Neutrophil (primary cell): ENCODE measurements around the gene ZNF541.
"Not testable (repeated sequence)": the region's sequence is repeated elsewhere in the genome, so short reads cannot be mapped to it uniquely, and the experiment has no call there.

Experiments
- H3K27ac ChIP-seq: fragments of 200-600 bp; sonication (generic); 2 replicates; pipeline ENCODE4 v1.5.1; 2016; ENCODE audit warnings: mild to moderate bottlenecking, moderate library complexity
- H3K27me3 ChIP-seq: fragments of 200-600 bp; sonication (generic); 2 replicates; pipeline ENCODE4 v1.6.0; 2016; ENCODE audit warnings: mild to moderate bottlenecking
- H3K36me3 ChIP-seq: fragments of 200-600 bp; sonication (generic); 2 replicates; pipeline ENCODE4 v1.5.1; 2017
- H3K4me1 ChIP-seq, 2 experiments: fragments of 200-600 bp in 1 of 2; sonication (generic) in 1 of 2; 1 replicate in 1 of 2; 2 replicates in 1 of 2; pipeline versions ENCODE4 v1.5.1 to v1.6.1; 2013 to 2016; ENCODE audit warnings: low read depth in 1 of 2, low read length in 1 of 2, mild to moderate bottlenecking in 1 of 2, moderate library complexity in 1 of 2; ENCODE audit not compliant: control insufficient read depth in 1 of 2, insufficient read depth in 1 of 2
- H3K4me3 ChIP-seq, 2 experiments: fragments of 200-600 bp in 1 of 2; sonication (generic) in 1 of 2; 1 replicate in 1 of 2; 2 replicates in 1 of 2; pipeline ENCODE4 v1.5.1; 2013 to 2016; ENCODE audit warnings: low read depth in 1 of 2, low read length in 1 of 2, mild to moderate bottlenecking in 1 of 2, moderate library complexity in 1 of 2
- H3K9me3 ChIP-seq: fragments of 200-600 bp; sonication (generic); 2 replicates; pipeline ENCODE4 v1.5.1; 2016
- TF ChIP-seq, protein P1 (sequence below): fragments of 200-600 bp; sonication (generic); IDR thresholded peaks from 2 replicates; pipeline ENCODE4 v1.5.1; 2016; ENCODE audit warnings: antibody characterized with exemption

ZNF541 gene

GRCh38 chr19:47595944-47596343 is 23.0 kb upstream of the ZNF541 start:
- TF ChIP-seq, protein P1, sequence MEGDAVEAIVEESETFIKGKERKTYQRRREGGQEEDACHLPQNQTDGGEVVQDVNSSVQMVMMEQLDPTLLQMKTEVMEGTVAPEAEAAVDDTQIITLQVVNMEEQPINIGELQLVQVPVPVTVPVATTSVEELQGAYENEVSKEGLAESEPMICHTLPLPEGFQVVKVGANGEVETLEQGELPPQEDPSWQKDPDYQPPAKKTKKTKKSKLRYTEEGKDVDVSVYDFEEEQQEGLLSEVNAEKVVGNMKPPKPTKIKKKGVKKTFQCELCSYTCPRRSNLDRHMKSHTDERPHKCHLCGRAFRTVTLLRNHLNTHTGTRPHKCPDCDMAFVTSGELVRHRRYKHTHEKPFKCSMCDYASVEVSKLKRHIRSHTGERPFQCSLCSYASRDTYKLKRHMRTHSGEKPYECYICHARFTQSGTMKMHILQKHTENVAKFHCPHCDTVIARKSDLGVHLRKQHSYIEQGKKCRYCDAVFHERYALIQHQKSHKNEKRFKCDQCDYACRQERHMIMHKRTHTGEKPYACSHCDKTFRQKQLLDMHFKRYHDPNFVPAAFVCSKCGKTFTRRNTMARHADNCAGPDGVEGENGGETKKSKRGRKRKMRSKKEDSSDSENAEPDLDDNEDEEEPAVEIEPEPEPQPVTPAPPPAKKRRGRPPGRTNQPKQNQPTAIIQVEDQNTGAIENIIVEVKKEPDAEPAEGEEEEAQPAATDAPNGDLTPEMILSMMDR: no peak
- H3K9me3 ChIP-seq: no peaks in the 10 kb centered on the region
- H3K27me3 ChIP-seq: peaks cover 31% of the 10 kb centered on the region
- H3K4me1 ChIP-seq: peaks cover 37 to 38% of the 10 kb centered on the region in 2 experiments
- H3K36me3 ChIP-seq: no peaks in the 10 kb centered on the region
- peak overlapping the region; percentile 87 for H3K27ac ChIP-seq
- H3K4me3 ChIP-seq: peak overlapping the region in 1 of 2 experiments; percentile 20

DNA sequence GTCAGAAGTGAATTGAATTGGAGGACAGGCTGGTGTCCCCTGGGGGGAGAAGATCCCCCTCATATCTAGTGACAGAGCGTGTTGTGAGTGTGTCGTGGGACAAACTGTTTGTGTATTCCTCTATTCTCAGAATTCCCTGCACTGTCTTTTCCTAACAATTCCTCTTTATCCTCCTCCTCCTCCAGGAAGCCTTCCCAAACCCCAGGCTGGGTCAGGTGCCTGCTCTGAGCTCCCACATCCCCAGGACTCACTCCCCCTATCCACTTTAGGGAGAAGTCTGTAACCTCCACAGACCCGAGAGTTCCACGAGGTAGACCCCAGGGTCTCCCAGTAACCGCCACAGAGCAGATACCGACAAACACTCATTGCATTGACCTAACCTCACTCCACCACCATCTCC is 20.9 kb upstream of the ZNF541 start:
- peaks cover 24% of the 10 kb centered on the region in 2 experiments for H3K4me1 ChIP-seq

DNA sequence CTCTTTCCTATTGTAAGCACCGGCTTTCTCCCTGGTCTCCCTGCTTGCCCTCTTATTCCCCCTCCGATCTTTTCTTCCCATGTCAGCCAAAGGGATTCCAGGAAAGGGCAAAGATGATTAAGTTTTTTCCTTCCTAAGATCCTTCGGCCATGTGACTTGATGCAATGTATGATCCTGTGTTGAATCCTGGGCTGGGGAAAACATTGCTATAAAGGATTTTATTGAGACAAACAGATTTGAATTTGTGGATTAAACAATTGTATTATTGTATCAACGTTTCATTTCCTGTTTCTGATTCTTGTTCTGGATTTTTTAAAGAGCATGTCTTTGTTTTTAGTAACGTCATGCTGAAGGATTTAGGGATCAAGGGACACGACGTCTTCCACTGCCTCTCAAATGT is 16.9 kb upstream of the ZNF541 start:
- Histone ChIP-seq H3K9me3 (no peaks in the 10 kb centered on the region), H3K27me3 (peaks cover 31% of the 10 kb centered on the region), H3K36me3 (no peaks in the 10 kb centered on the region), H3K4me1 (no peaks in the 10 kb centered on the region), H3K27ac (no peak overlapping the region), H3K4me3 (no peak overlapping the region)
- TF ChIP-seq, protein P1: no peak

More for the DNA sequence above, 20.9 kb upstream of the ZNF541 start:
- Histone ChIP-seq H3K27ac (no peak overlapping the region), H3K9me3 (no peaks in the 10 kb centered on the region), H3K27me3 (peaks cover 39% of the 10 kb centered on the region), H3K36me3 (no peaks in the 10 kb centered on the region), H3K4me3 (no peak overlapping the region)
- TF ChIP-seq, protein P1: no peak

DNA sequence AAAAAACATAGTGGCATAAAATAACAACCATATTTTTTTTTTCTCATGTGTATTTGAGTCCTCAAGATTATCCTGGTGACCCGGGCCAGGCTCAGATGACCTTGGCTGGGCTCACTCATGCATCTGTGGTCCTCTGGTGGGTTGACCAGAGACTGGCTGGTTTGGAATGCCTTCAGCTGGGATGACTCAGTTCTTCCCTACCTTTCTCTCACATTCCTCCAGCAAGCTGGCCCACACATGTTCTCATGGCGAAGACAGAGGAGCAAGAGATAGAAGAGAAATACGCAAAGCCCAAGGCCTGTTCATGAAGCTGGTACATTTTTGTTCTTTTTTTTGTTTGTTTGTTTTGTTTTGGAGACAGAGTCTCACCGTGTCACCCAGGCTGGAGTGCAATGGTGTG is 14.3 kb upstream of the ZNF541 start:
- H3K4me1 ChIP-seq: no peaks in the 10 kb centered on the region
- TF ChIP-seq, protein P1: no peak
- no peak overlapping the region for H3K27ac ChIP-seq
- no peaks in the 10 kb centered on the region for H3K36me3 ChIP-seq
- no peak overlapping the region for H3K4me3 ChIP-seq
- H3K27me3 ChIP-seq: peaks cover 34% of the 10 kb centered on the region
- H3K9me3 ChIP-seq: no peaks in the 10 kb centered on the region

DNA sequence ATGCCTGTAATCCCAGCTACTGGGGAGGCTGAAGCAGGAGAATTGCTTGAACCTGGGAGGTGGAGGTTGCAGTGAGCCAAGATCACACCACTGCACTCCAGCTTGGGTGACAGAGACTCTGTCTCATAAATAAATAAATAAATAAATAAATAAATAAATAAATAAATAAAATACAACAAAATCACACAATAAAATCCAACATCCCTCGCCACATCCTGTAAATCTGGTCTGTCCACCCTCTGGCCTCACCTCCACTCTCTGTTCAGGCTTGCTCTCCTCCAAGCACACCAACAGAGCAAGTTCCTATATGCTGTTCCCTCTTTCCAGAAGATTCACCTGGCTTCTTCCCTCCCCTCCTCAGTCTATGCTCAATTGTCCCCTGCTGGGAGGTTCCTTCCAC is 10.2 kb upstream of the ZNF541 start:
- H3K9me3 ChIP-seq, H3K27ac ChIP-seq, H3K36me3 ChIP-seq, H3K4me3 ChIP-seq, H3K4me1 ChIP-seq: not testable (repeated sequence)
- H3K27me3 ChIP-seq: peaks cover 24% of the 10 kb centered on the region

- Histone ChIP-seq H3K27me3 (peaks cover 24% of the 10 kb centered on the region), H3K4me1 (no peaks in the 10 kb centered on the region), H3K4me3 (no peak overlapping the region), H3K27ac (no peak overlapping the region), H3K36me3 (no peaks in the 10 kb centered on the region), H3K9me3 (no peaks in the 10 kb centered on the region)
- TF ChIP-seq, protein P1: no peak
Observed at GRCh38 chr19:47582320-47582909, 9.5 kb upstream of the ZNF541 start.
